OCI-LY7 (cell line): Measurements from ENCODE around the gene QRFP. TPM values are rescaled to one million over a fixed set of nuclear protein-coding genes. Genes with fewer than 3 reads are reported as not detected.

Source experiments
- BruUV-seq: library from RNA; stranded (reverse); fragments of 400-500 nt; replicated peaks from 2 replicates; lab custom pipeline; 2021; lab: Mats Ljungman, UMichigan
- CTCF ChIA-PET: fragments of 300-600 bp; sonication (Branson Sonifier 250); formaldehyde crosslinking; loops from one replicate; lab custom pipeline; 2022; ENCODE audit warnings: antibody characterized with exemption; ENCODE audit not compliant: unreplicated experiment; lab: Charles Lee
- POLR2A ChIA-PET: fragments of 300-600 bp; sonication (Branson Sonifier 250); formaldehyde crosslinking; loops from one replicate; lab custom pipeline; 2022; ENCODE audit warnings: antibody characterized with exemption; lab: Charles Lee
- DNase-seq: peaks from one replicate; pipeline ENCODE4 v3.0.0-alpha.2; 2015; ENCODE audit warnings: low spot score
- H2AFZ ChIP-seq: fragments of 200-600 bp; sonication (generic), shearing (Covaris generic); 2 replicates; pipeline ENCODE4 v1.6.1; 2014; ENCODE audit warnings: mild to moderate bottlenecking, antibody characterized with exemption, low read length, moderate library complexity
- H3K27ac ChIP-seq: fragments of 200-600 bp; sonication (generic); 2 replicates; pipeline ENCODE4 v1.5.1; 2014; ENCODE audit warnings: mixed run types, low read depth, mild to moderate bottlenecking, moderate library complexity, low read length, inconsistent platforms; ENCODE audit not compliant: poor library complexity, severe bottlenecking
- H3K36me3 ChIP-seq: fragments of 200-600 bp; sonication (generic); 2 replicates; pipeline ENCODE4 v1.6.1; 2014; ENCODE audit warnings: mild to moderate bottlenecking, antibody characterized with exemption, low read length, moderate library complexity, mixed read lengths; ENCODE audit not compliant: insufficient read depth
- H3K4me1 ChIP-seq: fragments of 200-600 bp; sonication (generic); 2 replicates; pipeline ENCODE4 v1.5.1; 2014; ENCODE audit warnings: mild to moderate bottlenecking, low read length; ENCODE audit not compliant: insufficient read depth, poor library complexity, severe bottlenecking
- H3K4me2 ChIP-seq: fragments of 200-600 bp; sonication (generic); 2 replicates; pipeline ENCODE4 v1.6.1; 2014; ENCODE audit warnings: mild to moderate bottlenecking, low read length
- H3K4me3 ChIP-seq: fragments of 200-600 bp; sonication (generic); 2 replicates; pipeline ENCODE4 v1.5.1; 2014; ENCODE audit warnings: mild to moderate bottlenecking, low read depth, low read length; ENCODE audit not compliant: poor library complexity, severe bottlenecking
- H3K79me2 ChIP-seq: fragments of 200-600 bp; sonication (generic); 2 replicates; pipeline ENCODE4 v1.6.1; 2016; ENCODE audit warnings: low read depth, mild to moderate bottlenecking, low read length, moderate library complexity, mixed read lengths; ENCODE audit not compliant: insufficient read depth
- H3K9me2 ChIP-seq: fragments of 200-600 bp; sonication (generic); 2 replicates; pipeline ENCODE4 v1.6.1; 2016; ENCODE audit warnings: mild to moderate bottlenecking, low read length, mixed read lengths; ENCODE audit not compliant: insufficient read depth
- H3K9me3 ChIP-seq: fragments of 200-600 bp; sonication (generic); 2 replicates; pipeline ENCODE4 v1.6.1; 2014; ENCODE audit warnings: mild to moderate bottlenecking, mixed run types, low read length, mixed read lengths
- H4K20me1 ChIP-seq: fragments of 200-600 bp; sonication (generic); 2 replicates; pipeline ENCODE4 v1.6.1; 2014; ENCODE audit warnings: mild to moderate bottlenecking, antibody characterized with exemption, low read length, moderate library complexity, mixed read lengths; ENCODE audit not compliant: insufficient read depth
- CTCF ChIP-seq: fragments of 200-600 bp; sonication (generic); conservative IDR thresholded peaks from 2 replicates; pipeline ENCODE4 v1.5.1; 2014; ENCODE audit warnings: mild to moderate bottlenecking, antibody characterized with exemption, low read length, moderate library complexity, mixed read lengths
- EZH2phosphoT487 ChIP-seq: fragments of 200-600 bp; sonication (generic); IDR thresholded peaks from 2 replicates; pipeline ENCODE4 v1.6.1; 2018; ENCODE audit warnings: low read depth, borderline replicate concordance, mild to moderate bottlenecking, mixed run types, antibody characterized with exemption, low read length, moderate library complexity, mixed read lengths
- intact Hi-C: fragments of 100-400 bp; cut with micrococcal nuclease; formaldehyde crosslinking; loops from one replicate; pipeline ENCODE4 v1.10.0; 2022; ENCODE audit not compliant: unreplicated experiment
- total RNA-seq, 2 experiments: library from RNA; depleted of rRNA in 1 of 2; stranded (reverse); fragments of >200 nt in 1 of 2; shearing (Covaris generic) in 1 of 2; gene quantifications; 2 replicates each; pipeline ENCODE4 v1.2.3, GENCODE V29; 2014 to 2022

Gene QRFP
- total RNA-seq, 2 experiments from 2014 or later: not detected

- ChIA-PET POLR2A (interaction anchor here (0.6 kb wide), 1 partner anchor 1527 kb away, joined by 5 read pairs; no protein-coding TSS in a partner anchor), CTCF (no interaction called here)
- BruUV-seq: no TSS peak
- Histone ChIP-seq H3K79me2 (no peaks in the 10 kb centered on the region), H3K36me3 (no peaks in the 10 kb centered on the region), H3K9me2 (no peaks in the 10 kb centered on the region), H3K4me1 (no peaks in the 10 kb centered on the region), H3K4me3 (no peak overlapping the region), H2AFZ (no peak overlapping the region), H3K9me3 (no peaks in the 10 kb centered on the region), H4K20me1 (no peaks in the 10 kb centered on the region), H3K27ac (no peak overlapping the region), H3K4me2 (no peak overlapping the region)
- no peak for DNase-seq
- intact Hi-C loops: no loop called here
- TF ChIP-seq CTCF: no peak
- TF ChIP-seq EZH2phosphoT487: no peak
Measured at GRCh38 chr9:130904070-130905044, 7.7 kb upstream of the QRFP start.

GRCh38 chr9:130903194-130904069, 6.8 kb upstream of the QRFP start:
- POLR2A ChIA-PET: no interaction called here
- Histone ChIP-seq H3K4me1 (no peaks in the 10 kb centered on the region), H3K4me2 (no peak overlapping the region), H3K9me3 (no peaks in the 10 kb centered on the region), H3K4me3 (no peak overlapping the region), H2AFZ (no peak overlapping the region), H3K79me2 (no peaks in the 10 kb centered on the region), H3K27ac (no peak overlapping the region), H3K36me3 (no peaks in the 10 kb centered on the region), H3K9me2 (no peaks in the 10 kb centered on the region), H4K20me1 (no peaks in the 10 kb centered on the region)
- no TSS peak for BruUV-seq
- TF ChIP-seq CTCF (no peak), EZH2phosphoT487 (no peak)
- CTCF ChIA-PET: no interaction called here
- DNase-seq: no peak
- intact Hi-C loops: no loop called here
